Epidermal melanocyte (primary cell): ENCODE data around the gene LRRC52.

Source experiments
- DNase-seq: peaks from one replicate; pipeline ENCODE4 v3.0.0; 2011; ENCODE audit warnings: low spot score; ENCODE audit not compliant: insufficient read length

The LRRC52 gene, protein sequence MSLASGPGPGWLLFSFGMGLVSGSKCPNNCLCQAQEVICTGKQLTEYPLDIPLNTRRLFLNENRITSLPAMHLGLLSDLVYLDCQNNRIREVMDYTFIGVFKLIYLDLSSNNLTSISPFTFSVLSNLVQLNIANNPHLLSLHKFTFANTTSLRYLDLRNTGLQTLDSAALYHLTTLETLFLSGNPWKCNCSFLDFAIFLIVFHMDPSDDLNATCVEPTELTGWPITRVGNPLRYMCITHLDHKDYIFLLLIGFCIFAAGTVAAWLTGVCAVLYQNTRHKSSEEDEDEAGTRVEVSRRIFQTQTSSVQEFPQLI

DNA sequence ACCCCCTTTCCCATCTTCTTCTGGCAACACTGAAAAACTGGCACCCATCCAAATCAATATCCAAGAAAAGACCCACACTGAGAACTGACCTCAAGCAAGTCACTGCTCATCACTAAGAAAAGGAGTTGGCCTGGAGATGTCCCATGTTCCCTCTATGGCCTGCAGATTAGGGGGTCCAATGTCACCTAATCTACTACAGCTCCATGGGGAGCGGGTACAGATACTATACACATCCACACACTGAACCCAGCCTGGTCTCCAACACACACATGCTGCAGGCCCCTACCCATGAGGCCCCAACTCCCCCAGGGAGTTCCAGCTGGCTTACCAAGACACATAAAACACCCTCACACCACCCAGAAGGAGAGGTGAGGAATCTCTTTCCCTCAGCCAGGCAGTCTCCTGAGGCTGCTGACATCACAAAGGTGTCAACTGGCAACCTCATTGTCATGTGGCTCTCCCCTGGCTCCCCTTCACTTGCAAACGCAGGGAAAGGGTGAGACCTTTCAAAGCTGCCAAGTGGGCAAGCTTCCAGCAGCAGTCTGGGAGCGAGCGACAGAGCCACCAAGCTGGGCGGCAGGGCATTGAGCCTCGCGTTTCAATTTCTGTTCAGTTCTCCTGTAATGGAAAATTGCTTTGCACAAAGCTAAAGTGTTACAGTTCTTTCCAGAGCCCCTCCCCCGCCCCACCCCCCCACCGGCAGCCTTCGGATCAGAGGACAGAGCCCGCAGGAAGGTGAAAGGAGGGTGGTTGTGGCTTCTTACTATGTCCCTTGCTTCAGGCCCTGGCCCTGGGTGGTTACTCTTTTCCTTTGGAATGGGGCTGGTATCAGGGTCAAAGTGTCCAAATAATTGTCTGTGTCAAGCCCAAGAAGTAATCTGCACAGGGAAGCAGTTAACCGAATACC, at the start of gene LRRC52:
Gene LRRC52 (plus strand): TSS at position 469 of the 907 bp plus-strand sequence. CDS start 297 bp downstream, at position 766.
- DNase-seq: no peak

DNA sequence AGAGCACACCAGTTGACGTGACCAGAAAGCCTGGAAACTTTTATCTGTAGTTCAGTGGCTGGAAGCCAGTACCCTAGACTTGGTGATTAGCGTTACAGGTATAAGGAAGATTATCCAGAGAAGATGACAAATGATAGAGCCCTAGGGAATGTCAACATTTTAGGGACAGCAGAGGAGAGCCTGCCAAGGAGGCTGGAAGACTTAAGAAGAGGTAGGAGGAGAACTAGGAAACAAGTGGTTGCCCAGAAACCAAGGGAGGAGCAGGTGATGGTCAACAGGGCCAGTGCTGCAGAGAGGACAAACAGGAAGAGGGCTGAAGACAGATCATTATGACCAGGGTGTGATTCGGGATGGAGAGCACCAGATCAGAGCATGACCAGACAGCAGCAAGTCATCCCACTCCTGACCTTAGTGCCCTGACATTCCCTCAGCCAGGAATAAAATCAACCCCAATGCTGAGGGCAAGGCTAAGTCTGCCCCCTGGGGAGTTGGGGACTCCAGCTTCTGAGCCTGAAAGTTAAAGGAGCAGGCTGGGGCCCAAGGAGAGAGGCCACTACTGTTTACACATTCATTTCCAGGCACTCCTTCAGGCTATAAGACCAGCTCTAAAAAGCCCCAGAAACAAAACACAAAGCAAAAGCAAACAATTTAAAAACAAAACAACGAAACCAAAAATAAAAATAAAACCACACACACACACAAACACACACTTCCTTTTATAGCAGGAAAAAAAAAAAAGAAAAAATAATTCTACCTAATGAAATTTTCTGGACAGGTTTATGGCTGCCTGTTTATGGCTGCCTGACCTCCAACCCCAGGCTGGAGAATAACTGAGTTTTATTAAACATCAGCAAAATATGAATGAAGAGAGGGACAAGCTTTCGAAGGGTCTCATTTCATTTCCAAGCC, 48.6 kb upstream of the LRRC52 start:
- DNase-seq: no peak

DNA sequence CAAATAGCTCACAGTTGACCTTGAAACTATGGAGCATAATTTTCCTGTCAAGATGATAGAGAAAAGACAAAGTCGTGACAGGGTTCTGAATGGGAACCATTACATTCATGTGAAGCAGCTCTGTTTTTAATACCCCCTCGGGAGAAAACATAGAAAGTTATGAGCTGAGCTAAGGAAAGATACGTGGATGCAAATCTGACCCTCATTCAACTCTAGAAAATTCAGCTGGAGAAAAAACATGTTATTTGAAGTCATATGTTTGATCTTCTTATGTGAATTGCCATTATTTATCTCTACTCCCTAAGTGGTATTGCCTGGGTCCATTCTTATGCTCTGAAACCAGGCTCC, 48.0 kb upstream of the LRRC52 start:
- no peak for DNase-seq

DNA sequence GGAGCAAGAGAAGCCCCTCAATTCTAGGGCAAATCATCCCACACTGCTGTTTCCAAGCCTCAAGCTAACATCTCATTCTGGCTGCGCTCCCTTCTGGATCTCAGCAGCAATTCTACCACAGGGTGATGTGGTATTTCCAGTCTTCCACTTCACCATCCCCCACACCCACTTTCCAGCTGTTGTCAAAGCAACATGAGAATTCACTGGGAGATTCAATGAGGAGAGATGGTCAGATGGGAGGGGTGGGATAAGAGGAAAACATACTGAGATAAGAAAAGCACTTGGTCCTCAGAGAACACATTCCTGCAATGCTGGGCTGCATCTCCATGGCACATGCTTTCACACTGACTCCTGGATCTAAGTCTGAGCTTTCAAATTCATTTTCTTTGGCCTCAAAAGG, 47.3 kb upstream of the LRRC52 start:
- no peak for DNase-seq

- no peak for DNase-seq
These were observed 46.5 kb upstream of the LRRC52 start for GRCh38 chr1:165497069-165498013.

- DNase-seq: no peak
These were observed 42.4 kb upstream of the LRRC52 start for GRCh38 chr1:165501330-165501969.

- no peak for DNase-seq
These were observed 41.8 kb upstream of the LRRC52 start for GRCh38 chr1:165501970-165502348.

DNA sequence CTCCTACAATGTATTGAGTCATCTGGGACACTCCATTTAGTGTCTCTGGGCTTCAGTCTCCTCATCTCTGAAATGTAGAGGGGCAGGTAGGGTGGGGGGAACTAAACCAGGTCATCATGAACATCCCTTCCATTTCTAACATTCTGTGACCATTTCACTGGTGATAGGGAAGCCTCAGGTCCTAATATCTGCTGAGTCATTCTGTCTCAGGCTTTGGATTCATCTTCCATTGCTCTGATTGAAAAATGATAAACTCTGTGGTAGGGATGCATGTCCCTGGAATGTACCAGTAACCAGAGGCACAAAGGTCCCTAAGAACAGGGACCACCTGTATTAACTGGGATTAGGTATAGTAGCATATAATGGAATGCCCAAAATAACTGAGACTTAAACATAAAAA, 36.2 kb upstream of the LRRC52 start:
- no peak for DNase-seq

- DNase-seq: no peak
These were observed 35.5 kb upstream of the LRRC52 start for GRCh38 chr1:165508291-165508690.

DNA sequence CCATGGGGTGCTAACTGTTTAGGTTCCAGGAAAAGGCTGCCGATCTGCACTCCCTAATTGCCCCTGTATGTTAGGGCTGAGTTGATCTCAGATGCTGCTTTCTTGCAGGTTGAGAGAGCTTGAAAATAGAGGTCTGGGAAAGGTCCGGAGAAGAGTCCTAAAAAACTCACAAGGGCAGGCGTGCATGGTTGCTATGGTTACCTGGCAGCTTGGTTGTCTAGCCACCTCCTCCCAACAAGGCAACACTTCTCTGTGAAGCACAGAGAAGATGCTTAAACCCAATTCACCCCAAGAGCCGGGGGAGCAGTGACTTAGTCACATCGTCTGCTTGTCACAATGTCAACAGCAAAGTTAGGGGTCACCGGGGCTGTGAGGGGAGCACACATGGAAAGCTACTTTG, 31.0 kb upstream of the LRRC52 start:
- no peak for DNase-seq

DNA sequence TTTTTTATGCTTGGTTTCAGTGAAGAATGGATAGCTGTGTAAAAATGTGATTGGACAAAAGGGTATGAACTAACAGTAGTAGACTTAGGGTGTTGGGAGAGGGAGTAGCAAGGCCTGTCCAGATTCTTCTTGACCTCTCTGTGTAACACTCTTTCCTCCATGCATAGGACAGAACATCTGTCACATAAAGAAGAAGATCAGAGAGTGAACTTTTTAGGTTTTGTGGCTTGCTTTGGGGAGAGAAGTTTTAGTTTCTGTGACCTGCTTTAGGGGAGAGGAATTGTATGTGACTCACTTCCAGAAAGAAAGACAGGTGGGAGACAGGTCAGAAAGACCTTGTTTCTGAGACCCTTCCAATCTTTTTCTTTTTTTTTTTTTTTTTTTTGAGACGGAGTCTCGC, 27.3 kb upstream of the LRRC52 start:
- DNase-seq: no peak

GRCh38 chr1:165520646-165521045, 23.2 kb upstream of the LRRC52 start:
- DNase-seq: no peak

GRCh38 chr1:165524639-165525285, 19.0 kb upstream of the LRRC52 start:
- DNase-seq: no peak

DNA sequence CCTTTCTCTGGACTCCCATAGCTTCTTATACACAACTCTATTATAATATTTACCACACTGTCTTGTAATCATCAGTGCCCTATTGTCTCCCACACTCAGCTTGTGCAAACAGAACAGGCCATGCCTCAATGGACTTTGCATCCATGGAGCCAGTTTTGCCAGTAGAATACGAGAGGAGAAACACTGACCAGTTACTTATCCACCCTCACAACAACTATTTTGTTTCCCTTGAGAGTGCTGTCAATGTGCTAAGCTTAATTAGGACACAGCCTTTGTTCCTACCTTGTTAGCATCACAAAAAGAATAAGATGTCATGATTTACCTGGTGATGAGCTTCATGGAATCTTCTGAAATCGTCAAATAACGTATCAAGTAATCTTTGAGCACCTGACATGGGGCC, 18.1 kb upstream of the LRRC52 start:
- DNase-seq: no peak

- DNase-seq: no peak
These were observed 16.4 kb upstream of the LRRC52 start for GRCh38 chr1:165527251-165528007.

DNA sequence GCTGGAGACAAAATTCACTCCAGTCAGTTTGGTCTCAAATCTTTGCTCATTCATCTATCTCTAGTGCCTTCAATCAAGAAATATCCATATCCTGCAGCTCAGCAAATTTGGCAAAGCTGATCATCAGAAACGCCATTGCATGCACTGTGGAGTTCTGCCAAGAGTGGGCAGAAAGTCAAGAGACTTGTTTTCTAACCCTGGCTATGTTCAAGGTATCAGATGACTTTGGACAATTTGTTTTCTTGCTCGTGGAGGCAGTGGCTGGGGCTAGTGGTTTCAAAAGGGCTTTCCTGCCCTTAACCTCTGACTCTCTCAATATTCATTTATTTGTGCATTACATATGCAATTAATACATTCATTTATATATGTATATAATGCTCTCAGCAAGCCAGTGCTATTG, 12.8 kb upstream of the LRRC52 start:
- DNase-seq: no peak

DNA sequence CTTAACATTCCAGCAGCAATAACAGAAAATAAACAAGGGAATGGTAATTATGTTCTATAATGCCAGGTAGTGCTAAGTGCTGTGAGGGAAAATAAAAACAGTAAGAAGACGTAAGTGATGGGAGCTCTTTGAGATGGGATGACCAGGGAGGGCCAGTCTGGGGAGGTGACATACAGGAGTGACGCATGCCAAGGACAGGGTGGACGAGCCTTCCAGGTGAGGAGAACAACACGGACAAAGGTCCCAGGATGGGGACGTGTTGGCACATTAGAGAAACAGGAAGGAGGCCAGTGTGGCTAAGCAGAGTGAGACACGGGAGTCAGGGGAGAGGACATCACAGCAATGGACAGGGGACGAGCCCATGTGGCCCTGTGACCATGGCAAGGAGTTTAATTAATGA, 11.7 kb upstream of the LRRC52 start:
- no peak for DNase-seq

- DNase-seq: no peak
These were observed 10.5 kb upstream of the LRRC52 start for GRCh38 chr1:165533254-165533653.

- no peak for DNase-seq
These were observed 7.8 kb upstream of the LRRC52 start for GRCh38 chr1:165536016-165536415.
